Activated CD8-positive, alpha-beta memory T cell treated with anti-CD3 and anti-CD28 coated beads, Interleukin-2, amount 50 U/mL, for 24 hours (primary cell): ENCODE data around the gene KLK7.
"Not testable (repeated sequence)": the region's sequence is repeated elsewhere in the genome, so short reads cannot be mapped to it uniquely, and the experiment has no call there.

Source experiments
- DNase-seq: peaks from one replicate; pipeline ENCODE4 v3.0.0-alpha.2; 2020; ENCODE audit errors: extremely low read depth

KLK7 gene

DNA sequence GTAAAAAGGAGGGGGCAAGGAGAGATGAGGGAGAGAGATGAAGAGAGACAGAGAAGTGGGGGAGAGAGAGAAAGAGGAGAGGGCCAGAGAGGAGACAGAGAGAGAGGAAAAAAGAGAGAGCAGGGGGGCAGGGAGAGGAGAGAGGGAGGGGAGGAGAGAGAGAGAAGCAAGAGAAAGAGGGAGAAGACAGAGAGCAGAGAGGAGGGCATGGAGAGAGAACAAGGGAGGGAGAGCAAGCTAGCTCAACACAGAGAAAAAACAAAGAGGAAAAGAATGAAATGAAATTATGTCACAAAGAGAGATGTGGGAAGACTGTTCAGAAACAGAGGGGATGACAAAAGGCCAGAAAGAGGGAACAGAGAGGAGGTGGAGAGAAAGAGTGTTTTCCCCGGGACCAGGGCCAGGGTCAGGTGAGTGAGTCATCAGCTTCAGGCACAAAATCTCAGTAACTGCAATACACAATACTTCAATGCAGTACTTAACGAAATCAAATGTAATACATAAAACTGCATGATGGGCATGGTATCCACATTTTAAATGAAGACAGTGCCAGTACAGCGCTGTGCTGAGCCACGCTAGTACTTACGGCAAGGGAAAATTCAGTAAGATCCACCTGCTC lies 4.8 kb downstream of the KLK7 start:
- DNase-seq, result no peak

DNA sequence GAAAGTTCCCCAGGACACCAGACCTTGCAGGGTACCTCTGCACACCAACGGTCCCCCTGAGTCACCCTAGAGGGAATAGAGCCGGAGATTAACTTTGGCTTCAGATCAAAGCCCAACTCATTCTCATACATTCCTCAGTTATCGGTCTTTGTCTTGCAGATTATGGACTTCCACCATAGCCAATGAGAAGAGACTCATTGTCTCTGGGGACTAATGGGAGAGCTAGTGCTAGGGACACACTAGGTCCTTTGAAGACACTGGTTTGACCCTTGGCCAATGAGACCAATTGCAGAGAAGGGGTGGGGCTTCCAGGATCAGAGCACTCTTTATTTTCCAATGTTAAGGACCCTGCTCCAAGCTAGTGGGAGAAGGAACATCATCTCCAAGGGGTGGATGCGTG lies 6.1 kb downstream of the KLK7 start:
- no peak for DNase-seq

DNA sequence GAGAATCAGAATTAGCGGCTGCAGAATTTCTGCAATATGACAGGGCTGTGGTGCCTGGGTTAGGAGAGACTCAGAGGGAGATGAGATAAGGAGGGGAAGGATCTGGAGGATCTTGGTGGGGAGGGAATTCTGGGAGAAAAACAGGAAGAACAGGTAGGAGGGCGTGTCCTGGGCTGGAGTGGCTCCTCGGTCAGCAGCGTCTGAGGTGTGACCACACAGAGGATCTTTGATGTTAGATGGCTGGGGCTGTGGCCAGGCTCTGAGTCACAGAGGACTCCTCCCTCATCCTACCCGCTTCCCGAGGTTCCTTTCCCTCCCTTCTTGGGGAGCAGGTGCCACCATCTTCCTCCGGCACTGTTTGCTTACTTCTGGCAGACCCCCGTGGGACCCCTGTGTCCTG lies 8.0 kb downstream of the KLK7 start:
- no peak for DNase-seq

DNA sequence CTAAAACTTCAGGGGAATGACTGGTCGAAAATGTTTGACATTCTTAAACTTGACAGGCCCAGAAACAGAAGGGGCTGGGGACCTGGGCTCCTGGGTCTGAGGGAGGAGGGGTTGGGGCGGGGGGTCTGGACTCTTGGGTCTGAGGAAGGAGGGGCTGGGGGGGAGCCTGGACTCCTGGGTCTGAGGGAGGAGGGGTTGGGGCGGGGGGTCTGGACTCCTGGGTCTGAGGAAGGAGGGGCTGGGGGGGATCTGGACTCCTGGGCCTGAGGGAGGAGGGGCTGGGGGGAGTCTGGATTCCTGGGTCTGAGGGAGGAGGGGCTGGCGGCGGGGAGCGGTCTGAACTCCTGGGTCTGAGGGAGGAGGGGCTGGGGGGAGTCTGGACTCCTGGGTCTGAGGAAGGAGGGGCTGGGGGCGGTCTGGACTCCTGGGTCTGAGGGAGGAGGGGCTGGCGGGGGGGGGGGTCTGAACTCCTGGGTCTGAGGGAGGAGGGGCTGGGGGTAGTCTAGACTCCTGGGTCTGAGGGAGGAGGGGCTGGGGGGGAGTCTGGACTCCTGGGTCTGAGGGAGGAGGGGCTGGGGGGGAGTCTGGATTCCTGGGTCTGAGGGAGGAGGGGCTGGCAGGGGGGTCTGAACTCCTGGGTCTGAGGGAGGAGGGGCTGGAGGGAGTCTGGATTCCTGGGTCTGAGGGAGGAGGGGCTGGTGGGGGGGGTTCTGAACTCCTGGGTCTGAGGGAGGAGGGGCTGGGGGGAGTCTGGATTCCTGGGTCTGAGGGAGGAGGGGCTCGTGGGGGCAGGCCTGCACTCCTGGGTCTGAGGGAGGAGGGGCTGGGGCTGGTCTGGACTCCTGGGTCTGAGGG lies 8.8 kb downstream of the KLK7 start:
- DNase-seq, result no peak

DNA sequence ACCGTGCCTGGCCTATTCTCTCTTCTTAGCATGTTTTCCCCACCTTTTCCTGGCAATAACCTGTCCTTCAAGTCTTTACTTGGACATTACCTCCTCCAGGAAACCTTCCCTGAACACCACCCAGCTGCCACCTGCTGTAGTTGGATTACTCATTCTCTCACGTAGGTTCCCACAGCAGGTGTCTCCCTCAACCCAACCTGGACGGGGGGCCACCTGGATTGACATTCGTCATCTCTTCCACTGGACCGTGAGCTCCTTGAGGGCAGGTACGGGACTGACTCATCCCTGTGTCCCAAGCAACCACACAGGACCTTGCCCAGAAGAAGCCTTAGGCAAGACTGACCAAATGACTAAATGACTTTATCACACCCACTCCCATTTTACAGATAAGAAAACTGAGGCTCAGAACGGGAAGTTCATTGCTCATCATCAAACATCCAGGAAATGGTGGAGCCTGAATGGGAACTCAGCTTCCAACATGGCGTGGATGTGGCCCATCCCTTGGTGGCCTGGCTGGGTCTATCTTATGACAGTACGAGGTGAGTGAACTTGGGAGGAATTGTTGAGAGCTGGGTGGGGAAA lies 10.8 kb downstream of the KLK7 start:
- DNase-seq, result no peak

DNA sequence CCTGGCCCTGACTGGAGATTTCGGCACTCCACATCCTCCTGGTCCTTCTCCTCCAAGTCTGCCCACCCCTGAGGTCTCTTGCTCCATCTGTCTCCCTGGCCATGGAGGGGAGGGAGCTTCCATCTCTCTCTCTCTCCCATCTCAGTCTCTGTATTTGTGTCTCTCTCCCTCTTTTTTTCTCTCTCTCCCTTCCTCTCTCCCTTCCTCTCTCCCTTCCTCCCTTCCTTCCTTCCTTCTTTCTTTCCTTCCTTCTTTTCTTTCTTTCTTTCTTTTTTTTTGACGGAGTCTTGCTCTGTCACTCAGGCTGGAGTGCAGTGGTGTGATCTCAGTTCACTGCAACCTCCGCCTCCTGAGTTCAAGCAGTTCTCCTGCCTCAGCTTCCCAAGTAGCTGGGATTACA lies 13.9 kb downstream of the KLK7 start:
- DNase-seq, result not testable (repeated sequence)

DNA sequence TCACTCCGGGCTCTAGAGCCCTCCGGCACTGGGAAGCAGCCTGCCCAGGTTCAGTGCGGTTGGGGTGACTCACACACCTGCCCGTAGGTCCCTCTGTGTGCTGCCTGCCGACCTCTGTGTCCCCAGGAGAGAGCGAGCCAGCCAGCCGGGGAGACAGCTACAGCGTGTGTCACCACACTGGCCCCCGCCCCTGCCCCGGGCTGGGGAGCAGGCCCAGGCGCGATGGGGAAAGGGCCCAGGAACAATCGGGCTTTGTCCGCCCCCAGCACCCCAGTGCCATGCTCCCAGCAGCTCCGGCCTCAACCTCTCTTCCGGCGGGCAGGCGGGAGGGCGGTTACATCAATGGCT lies 14.3 kb downstream of the KLK7 start, which contains the start of gene KLK6:
Gene KLK6 (minus strand): TSS at position 179 of the 348 bp plus-strand sequence. CDS start 1,487 bp downstream, outside the sequence.
- DNase-seq, result no peak

DNA sequence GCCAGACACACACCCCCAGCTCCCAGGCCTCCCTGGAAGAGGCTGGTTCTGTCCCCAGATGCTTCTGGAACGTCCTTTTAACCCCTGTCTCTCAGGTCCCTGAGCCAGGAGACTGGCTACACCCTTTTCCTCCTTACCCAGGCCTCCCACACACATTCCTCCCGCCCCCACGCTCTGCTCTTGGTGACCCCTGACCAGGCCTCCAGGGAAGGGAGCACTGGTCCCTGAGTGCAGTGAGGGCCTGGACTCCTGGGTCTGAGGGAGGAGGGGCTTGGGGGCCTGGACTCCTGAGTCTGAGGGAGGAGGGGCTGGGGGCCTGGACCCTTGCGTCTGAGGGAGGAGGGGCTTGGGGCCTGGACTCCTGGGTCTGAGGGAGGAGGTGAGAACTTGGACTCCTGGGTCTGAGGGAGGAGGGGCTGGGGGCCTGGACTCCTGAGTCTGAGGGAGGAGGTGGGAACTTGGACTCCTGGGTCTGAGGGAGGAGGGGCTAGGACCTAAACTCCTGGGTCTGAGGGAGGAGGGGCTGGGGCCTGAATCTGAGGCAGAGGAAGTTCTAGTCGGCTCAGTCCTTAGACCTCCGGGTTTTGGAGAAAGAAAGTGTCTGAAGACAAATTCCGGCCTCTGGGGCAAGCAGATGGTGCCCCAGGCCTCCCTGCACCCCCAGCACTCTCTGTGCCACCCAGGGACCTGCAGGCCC lies 14.9 kb downstream of the KLK7 start:
- DNase-seq, result no peak

DNA sequence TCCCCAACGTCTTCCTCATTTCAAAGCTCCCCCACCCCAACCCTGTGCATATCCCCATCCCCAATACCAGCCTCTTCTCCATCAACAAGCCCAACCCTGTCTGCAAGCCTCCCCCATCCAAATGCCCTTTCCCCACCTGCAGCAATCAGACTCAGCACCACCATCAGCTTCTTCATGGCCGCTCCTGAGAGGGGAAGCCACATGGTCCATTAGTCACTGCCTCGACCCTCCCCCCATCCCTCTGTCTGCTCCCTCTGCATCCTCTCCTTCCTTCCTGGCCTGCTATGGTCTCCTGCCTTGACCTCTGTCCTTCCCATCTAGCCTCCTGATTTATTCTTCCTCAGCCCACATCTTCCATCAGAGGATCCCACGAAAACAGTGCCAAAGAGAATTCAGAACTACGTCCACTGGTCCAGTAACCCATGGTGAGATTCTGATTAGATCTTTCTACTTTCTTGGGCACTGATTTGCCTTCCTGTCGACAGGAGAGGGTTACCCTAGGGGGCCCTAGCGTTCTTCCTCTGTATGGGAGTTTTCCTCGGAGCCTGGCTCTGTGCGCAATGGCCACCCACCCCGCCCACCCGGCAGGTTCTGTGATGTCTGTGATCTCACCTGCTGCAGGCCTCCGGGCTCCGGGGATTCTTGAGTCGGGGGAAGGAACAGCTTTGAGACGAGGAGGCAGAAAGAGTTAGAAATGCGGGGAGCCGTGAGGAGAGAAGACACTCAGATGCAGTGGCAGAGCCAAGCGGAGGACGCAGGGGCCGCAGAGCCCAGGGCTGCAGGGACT lies 15.6 kb downstream of the KLK7 start:
- DNase-seq, result no peak

DNA sequence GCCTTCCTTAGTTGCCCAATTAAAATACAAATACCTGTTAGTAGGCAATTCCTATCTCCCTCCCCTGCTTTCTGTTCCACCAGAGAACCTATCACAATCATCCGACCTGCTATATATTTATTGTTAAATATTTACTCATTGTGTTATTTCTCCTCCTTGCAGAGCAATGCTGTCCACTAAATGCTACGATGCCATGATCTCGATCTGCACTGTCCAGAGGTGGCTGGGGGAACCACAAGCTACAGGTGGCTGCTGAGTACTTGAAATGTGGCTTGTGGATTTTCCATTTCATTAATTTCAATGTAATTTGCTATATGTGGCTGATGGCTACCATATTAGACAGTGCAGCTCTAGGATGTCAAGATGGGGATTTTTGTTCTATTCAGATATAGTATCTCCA lies 19.5 kb downstream of the KLK7 start:
- DNase-seq, result no peak

DNA sequence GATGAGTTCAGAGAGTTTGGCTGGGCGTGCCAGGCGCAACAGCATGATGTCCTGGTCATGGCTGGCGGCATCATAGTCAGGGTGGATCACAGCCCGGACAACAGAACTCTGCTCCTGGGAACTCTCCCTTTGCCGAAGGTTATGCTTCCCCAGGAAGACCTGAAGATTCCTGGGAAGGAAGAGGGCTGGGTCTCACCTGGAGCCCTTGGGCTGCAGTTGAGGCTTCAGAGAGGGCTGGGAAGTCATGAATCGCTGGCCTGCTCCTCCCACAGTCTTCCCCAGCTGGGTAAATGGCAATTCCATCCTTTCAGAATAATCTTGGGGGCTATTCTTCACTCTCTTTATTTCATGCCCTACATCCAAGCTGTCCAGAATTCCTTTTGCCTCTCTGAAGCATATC lies 20.3 kb downstream of the KLK7 start:
- no peak for DNase-seq

DNA sequence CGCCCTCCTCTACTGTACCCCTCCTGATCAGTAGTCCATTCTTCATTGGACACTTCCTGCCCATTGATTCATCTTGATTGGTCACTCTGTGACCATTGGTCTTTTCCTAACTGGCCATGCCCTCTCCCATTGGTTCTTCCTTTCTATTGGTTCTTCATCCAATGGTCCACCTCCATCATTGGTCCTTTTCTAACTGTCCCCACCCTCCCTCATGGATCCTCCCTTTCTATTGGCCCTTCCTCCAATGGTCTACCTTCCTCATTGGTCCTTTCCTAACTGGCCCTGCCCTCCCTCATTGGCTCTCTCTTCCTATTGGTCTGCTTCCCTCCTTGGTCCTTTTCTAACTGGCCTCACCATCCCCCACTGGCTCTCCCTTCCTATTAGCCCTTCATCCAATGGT lies 21.5 kb downstream of the KLK7 start:
- DNase-seq, result no peak

DNA sequence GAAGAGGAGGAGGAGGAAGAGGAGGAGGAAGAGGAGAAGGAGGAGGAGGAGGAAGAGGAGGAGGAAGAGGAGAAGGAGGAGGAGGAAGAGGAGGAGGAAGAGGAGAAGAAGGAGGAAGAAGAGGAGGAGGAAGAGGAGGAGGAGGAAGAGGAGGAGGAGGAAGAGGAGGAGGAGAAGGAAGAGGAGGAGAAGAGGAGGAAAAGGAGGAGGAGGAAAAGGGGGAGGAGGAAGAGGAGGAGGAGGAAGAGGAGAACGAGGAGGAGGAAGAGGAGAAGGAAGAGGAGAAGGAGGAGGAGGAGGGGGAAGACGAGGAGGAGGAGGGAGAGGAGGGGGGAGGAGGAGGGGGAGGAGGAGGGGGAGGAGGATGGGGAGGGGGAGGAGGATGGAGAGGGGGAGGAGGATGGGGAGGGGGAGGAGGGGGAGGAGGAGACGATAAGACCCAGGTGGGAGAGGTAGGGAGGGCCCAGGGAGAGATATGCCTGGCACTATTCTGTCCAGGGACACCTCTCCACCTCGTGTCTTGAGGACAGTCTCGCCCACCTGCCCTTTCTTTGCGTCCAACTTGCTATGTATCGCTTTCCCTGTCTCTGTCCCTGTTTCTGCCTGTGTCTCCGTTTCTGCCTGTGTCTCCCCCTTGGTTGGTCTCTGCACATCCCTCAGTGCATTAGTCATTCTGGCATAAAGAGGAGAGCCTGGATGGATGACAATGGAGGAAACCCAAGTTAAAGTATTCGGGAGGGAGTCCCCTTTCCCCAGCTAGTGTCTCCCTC lies 23.8 kb downstream of the KLK7 start:
- DNase-seq, result no peak

DNA sequence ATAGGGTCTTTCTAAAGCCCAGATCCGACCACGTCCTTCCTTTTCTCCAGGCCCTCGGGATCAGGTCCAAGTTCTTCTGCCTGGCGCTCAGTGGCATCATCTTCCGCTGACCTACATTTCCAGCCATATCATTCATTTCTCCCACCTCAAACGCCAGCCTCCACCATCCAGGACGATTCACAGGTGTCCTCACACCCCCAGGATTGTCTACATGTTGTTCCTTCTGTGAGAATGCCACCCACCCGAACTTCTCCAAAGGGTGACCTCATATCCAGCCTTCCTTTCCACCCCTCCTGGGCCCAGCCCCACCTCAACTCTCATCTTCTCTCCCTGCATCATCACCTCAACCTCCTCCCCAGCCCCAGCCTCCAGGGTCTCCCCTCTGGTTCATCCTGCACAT lies 26.1 kb downstream of the KLK7 start:
- DNase-seq, result no peak

DNA sequence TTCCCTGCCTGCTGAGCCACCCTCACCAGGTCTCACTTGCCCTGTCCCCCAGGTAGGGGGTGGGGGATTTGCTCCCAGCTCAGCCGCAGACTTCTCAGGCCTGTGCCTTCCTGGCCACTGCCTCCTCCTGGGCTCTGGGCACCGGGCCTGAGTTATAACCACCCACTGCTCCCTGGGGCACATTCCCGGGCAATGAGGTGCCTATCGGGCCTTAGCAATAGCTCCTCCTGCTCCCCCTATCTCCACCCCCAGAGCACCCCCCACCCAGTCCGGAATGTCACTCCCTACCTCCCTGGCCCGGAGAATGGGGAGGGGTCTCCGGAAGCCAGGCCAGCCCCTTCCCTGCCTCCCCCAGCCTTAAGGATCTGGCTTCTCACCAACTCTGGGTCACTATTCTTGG lies 30.8 kb downstream of the KLK7 start, which contains the start of gene KLK5:
Gene KLK5 (minus strand): TSS at position 129 of the 400 bp plus-strand sequence. CDS start 381 bp downstream, outside the sequence.
- no peak for DNase-seq

DNA sequence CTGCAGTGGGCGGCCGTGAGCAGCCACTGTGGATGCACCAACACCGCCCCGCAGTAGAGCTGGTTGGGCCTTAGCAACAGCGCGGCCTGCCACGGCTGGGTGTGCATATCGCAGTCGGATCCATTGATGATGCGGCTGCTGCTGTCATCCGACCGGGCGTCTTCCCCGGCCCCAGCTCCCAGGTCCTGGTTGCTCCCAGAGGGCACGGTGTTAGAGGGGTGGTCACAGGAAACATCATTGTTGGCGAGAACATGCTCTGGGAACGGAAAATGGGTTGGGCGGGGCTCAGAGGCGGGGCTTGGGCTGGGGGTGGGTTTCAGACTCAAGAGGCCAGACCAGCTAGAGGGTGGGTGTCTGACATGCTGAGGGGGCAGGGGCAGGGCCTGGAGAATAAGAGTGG lies 33.9 kb downstream of the KLK7 start:
- no peak for DNase-seq

DNA sequence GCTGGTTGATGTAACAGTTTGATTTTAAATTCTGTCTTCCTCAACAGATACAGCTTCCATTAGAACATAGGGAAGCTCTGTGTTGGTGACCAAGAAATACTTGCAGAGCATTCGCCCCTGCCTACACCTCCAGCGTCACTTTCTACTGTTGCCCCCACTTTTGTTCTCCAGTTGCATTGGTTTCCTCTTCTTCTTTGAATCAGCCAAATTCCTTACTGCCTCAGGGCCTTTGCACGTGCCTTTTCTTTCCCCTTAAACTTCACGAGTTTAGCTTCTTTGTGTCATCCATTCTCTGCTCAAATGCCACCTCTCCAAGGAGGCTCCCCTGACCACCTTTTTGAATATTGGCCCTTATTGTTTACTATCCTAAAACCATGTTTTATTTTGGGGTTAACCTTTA lies 36.6 kb downstream of the KLK7 start:
- no peak for DNase-seq

DNA sequence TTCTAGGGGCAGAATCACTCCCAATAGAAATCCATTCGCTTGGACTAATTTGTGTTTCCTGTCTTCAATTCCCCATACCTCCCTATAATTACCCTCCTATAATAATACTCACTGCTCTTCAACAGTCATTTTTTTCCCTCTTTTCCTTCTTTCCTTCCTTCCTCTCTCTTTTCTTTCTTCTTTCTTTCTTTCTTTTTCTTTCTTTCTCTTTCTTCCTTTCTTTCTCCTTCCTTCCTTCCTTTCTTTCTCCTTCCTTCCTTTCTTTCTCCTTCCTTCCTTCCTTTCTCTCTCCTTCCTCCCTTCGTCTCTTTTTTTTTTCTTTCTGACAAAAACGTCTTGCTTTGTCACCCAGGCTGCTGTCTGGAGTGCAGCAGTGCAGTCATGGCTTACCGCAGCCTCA lies 38.9 kb downstream of the KLK7 start:
- no peak for DNase-seq

DNA sequence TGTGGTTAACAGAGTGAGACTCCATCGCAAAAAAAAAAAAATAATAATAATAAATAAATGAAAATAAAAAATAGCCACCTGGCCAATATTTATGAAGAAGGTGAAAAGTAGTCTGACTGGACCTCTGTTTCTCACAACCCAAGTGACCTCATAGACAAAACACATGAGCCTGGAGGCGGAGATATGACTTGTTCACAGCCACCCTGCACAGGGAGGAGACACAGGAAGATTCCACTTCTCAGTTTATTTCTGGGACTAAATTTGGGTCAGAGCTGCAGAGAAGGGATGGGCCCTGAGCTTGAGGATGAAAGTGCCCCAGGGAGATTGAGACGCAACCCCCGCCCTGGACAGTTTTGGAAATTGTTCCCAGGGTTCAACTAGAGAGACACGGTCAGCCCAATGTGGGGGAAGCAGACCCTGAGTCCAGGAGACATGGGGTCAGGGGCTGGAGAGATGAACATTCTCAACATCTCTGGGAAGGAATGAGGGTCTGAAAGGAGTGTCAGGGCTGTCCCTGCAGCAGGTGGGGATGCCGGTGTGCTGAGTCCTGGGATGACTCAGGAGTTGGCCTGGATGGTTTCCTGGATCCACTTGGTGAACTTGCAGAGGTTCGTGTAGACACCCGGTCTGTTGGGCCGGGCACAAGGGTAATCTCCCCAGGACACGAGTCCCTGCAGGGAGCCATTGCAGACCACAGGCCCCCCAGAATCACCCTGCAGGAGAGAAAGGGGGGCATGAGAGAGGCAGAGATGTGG lies 40.5 kb downstream of the KLK7 start:
- DNase-seq, result no peak

DNA sequence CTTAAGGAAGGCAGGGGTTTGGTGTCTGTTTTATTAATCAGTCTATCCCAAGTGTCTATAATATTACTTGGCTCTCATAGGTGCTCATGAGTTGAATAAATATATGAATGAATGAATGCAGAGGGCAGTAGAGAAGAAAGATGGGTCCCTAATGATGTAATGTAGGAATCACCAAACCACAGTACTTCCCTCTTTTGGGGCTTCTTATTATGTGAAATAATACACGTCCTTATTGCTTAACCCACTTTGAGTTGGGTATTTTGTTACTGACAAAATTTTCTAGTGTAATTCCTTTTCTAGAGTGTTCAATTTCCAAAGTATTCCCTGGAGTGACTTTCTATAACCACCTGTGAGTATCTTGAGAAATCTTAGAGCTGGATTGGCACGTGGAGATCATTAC lies 44.1 kb downstream of the KLK7 start:
- no peak for DNase-seq
